CD14-positive monocyte (primary cell): ENCODE measurements around the gene KHDC4. TPM values are rescaled to one million over a fixed set of nuclear protein-coding genes. Genes with fewer than 3 reads are reported as not detected.

Experiments used
- DNase-seq, 3 donors: peaks; one replicate each; pipeline ENCODE4 v3.0.0-alpha.2; 2011 to 2022
- H2AFZ ChIP-seq: 2 replicates; pipeline ENCODE4 v1.6.0; 2012; ENCODE audit warnings: mild to moderate bottlenecking, low read depth, low read length, inconsistent platforms; ENCODE audit not compliant: insufficient read depth, poor library complexity, severe bottlenecking
- H3K27ac ChIP-seq, 2 donors: 1 replicate in 1 of 2; 2 replicates in 1 of 2; pipeline ENCODE4 v1.5.1; 2012 to 2013; ENCODE audit warnings: low read length in 2 of 2, control low read depth in 1 of 2, inconsistent platforms in 1 of 2, low read depth in 1 of 2, mild to moderate bottlenecking in 1 of 2
- H3K27me3 ChIP-seq, 2 donors: one replicate each; pipeline versions ENCODE4 v1.6.0 to v1.6.1; 2011 to 2013; ENCODE audit warnings: low read length in 2 of 2; ENCODE audit not compliant: control insufficient read depth in 2 of 2, insufficient read depth in 2 of 2
- H3K36me3 ChIP-seq, 2 donors: replicated peaks in 1 of 2; 1 replicate in 1 of 2; 2 replicates in 1 of 2; pipeline versions ENCODE4 v1.5.1 to v1.6.1; 2012 to 2013; ENCODE audit warnings: low read length in 2 of 2, control low read depth in 1 of 2, inconsistent platforms in 1 of 2, mild to moderate bottlenecking in 1 of 2; ENCODE audit not compliant: insufficient read depth in 2 of 2, control insufficient read depth in 1 of 2
- H3K4me1 ChIP-seq, 2 donors: 1 replicate in 1 of 2; 2 replicates in 1 of 2; pipeline versions ENCODE4 v1.5.1 to v1.6.1; 2012 to 2013; ENCODE audit warnings: low read length in 2 of 2, control low read depth in 1 of 2, inconsistent platforms in 1 of 2, mild to moderate bottlenecking in 1 of 2, moderate library complexity in 1 of 2; ENCODE audit not compliant: insufficient read depth in 2 of 2, control insufficient read depth in 1 of 2
- H3K4me2 ChIP-seq: replicated peaks from 2 replicates; pipeline ENCODE3; 2012; ENCODE audit warnings: low read length, moderate library complexity, mild to moderate bottlenecking; ENCODE audit not compliant: poor library complexity, severe bottlenecking; ENCODE audit errors: extremely low read depth
- H3K4me3 ChIP-seq, 3 experiments: fragments of 200-600 bp in 1 of 3; sonication (generic) in 1 of 3; replicated peaks in 1 of 3; 1 replicate in 2 of 3; 2 replicates in 1 of 3; pipeline ENCODE4 v1.5.1; 2011 to 2013; ENCODE audit warnings: low read length in 3 of 3, mild to moderate bottlenecking in 3 of 3, control low read depth in 2 of 3, low read depth in 2 of 3, inconsistent platforms in 1 of 3, moderate library complexity in 1 of 3
- H3K79me2 ChIP-seq: 2 replicates; pipeline ENCODE4 v1.6.0; 2012; ENCODE audit warnings: mild to moderate bottlenecking, control low read depth, inconsistent platforms, low read length, moderate library complexity; ENCODE audit not compliant: insufficient read depth
- H3K9ac ChIP-seq: 2 replicates; pipeline ENCODE4 v1.6.0; 2017; ENCODE audit warnings: low read length, mild to moderate bottlenecking; ENCODE audit not compliant: insufficient read depth, poor library complexity, severe bottlenecking
- H3K9me3 ChIP-seq, 2 donors: replicated peaks in 1 of 2; 1 replicate in 1 of 2; 2 replicates in 1 of 2; pipeline versions ENCODE4 v1.5.1 to v1.6.1; 2012 to 2013; ENCODE audit warnings: low read length in 2 of 2, control low read depth in 1 of 2; ENCODE audit not compliant: control insufficient read depth in 1 of 2, insufficient read depth in 1 of 2
- H4K20me1 ChIP-seq: 2 replicates; pipeline ENCODE4 v1.6.0; 2012; ENCODE audit warnings: mild to moderate bottlenecking, low read length, control low read depth, moderate library complexity; ENCODE audit not compliant: insufficient read depth
- H3K27ac Mint-ChIP-seq, 7 donors: one replicate each; pipeline ENCODE4 v1.8.0; 2020; ENCODE audit warnings: mild to moderate bottlenecking in 7 of 7, mixed read lengths in 7 of 7, moderate library complexity in 6 of 7, inconsistent platforms in 2 of 7
- H3K27me3 Mint-ChIP-seq, 3 donors: one replicate each; pipeline ENCODE4 v1.8.0; 2021 to 2022; ENCODE audit warnings: low read depth in 3 of 3, mild to moderate bottlenecking in 3 of 3, mixed read lengths in 3 of 3, moderate library complexity in 3 of 3, inconsistent platforms in 1 of 3
- H3K36me3 Mint-ChIP-seq, 2 donors: one replicate each; pipeline ENCODE4 v1.8.0; 2020; ENCODE audit warnings: mixed read lengths in 2 of 2, inconsistent platforms in 1 of 2, mild to moderate bottlenecking in 1 of 2
- H3K4me1 Mint-ChIP-seq: one replicate; pipeline ENCODE4 v1.8.0; 2020; ENCODE audit warnings: mild to moderate bottlenecking, mixed read lengths
- H3K4me3 Mint-ChIP-seq, 2 donors: one replicate each; pipeline ENCODE4 v1.8.0; 2020; ENCODE audit warnings: mild to moderate bottlenecking in 2 of 2, mixed read lengths in 2 of 2, moderate library complexity in 1 of 2
- H3K9me3 Mint-ChIP-seq, 7 donors: one replicate each; pipeline ENCODE4 v1.8.0; 2020 to 2022; ENCODE audit warnings: mixed read lengths in 7 of 7, mild to moderate bottlenecking in 6 of 7, moderate library complexity in 6 of 7, inconsistent platforms in 2 of 7
- WGBS: methylation state at CpG from one replicate; pipeline ENCODE4 v1.1.5; 2013; ENCODE audit warnings: missing lambda C conversion rate; ENCODE audit not compliant: insufficient coverage; 5-methylcytosine and 5-hydroxymethylcytosine counted together
- intact Hi-C, 2 donors: fragments of 100-400 bp; cut with micrococcal nuclease; formaldehyde crosslinking; loops; one replicate each; pipeline versions ENCODE4 v1.15.0 to v1.15.1; 2023
- polyA plus RNA-seq, 3 donors: library from polyadenylated mRNA; depleted of rRNA in 1 of 3; unstranded in 2 of 3; stranded (reverse) in 1 of 3; fragments of 300-500 nt in 2 of 3; fragments of >200 nt in 1 of 3; fragmentation: Illumina TruSeq in 2 of 3; gene quantifications; 1 replicate in 2 of 3; 2 replicates in 1 of 3; pipeline ENCODE4 v1.2.3, GENCODE V29; 2012 to 2021
- TF ChIP-seq, protein P1 (sequence below): fragments of 200-600 bp; IDR thresholded peaks from one replicate; pipeline ENCODE4 v1.8.0; 2022; ENCODE audit warnings: antibody characterized with exemption, mild to moderate bottlenecking

Gene KHDC4
- polyA plus RNA-seq, 3 donors, result 3.4 to 22.0 (median 3.5) TPM

DNA sequence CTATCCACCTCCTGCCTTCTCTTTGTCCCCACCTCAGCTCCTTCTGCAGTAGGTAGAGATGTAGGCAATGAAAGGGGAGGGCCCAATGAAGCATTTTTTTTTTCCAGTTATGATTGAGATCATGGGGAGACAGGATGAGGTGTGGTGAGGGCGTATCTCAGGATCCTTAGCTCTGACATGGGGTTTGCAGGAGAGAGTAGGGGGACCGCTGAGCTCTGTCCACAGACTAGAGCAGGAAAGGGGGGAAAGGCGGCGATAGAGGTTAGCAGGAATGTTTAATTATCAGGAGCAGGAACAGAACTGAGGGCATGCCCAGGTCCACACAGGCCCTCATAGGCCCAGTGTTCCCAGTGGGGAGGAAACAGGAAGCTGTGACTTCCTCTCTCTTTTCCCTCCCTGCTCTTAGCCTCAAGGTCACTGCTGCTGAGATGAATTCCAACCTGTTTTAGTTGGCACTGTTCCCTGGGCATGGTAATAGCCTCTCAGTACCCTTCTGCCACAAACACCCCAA is 6.3 kb upstream of the KHDC4 start:
- peaks cover 13 to 21% of the 10 kb centered on the region in 2 donors for H3K36me3 Mint-ChIP-seq
- H3K27me3 ChIP-seq, result no peaks in the 10 kb centered on the region
- no peaks in the 10 kb centered on the region for H3K9me3 ChIP-seq
- peaks cover 64 to 66% of the 10 kb centered on the region in 2 donors for H3K4me1 ChIP-seq
- peak in 2 of 3 donors; percentile 61 to 69 for DNase-seq
- peaks cover 9% of the 10 kb centered on the region for H3K79me2 ChIP-seq
- H3K4me2 ChIP-seq, result peak overlapping the region; percentile 59
- H3K4me3 ChIP-seq, result peak overlapping the region in 1 of 3 experiments; percentile 45
- H4K20me1 ChIP-seq, result peaks cover 6% of the 10 kb centered on the region
- peak overlapping the region; percentile 54 to 66 for H3K27ac ChIP-seq
- no peak overlapping the region for H2AFZ ChIP-seq
- TF ChIP-seq, protein P1, sequence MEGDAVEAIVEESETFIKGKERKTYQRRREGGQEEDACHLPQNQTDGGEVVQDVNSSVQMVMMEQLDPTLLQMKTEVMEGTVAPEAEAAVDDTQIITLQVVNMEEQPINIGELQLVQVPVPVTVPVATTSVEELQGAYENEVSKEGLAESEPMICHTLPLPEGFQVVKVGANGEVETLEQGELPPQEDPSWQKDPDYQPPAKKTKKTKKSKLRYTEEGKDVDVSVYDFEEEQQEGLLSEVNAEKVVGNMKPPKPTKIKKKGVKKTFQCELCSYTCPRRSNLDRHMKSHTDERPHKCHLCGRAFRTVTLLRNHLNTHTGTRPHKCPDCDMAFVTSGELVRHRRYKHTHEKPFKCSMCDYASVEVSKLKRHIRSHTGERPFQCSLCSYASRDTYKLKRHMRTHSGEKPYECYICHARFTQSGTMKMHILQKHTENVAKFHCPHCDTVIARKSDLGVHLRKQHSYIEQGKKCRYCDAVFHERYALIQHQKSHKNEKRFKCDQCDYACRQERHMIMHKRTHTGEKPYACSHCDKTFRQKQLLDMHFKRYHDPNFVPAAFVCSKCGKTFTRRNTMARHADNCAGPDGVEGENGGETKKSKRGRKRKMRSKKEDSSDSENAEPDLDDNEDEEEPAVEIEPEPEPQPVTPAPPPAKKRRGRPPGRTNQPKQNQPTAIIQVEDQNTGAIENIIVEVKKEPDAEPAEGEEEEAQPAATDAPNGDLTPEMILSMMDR, result no peak
- WGBS, result 63% methylated on average over 1 of the region's 4 CpGs
- H3K27ac Mint-ChIP-seq, result peak overlapping the region; percentile 72 to 91 (median 83)
- peak overlapping the region; percentile 37 to 64 for H3K4me3 Mint-ChIP-seq
- intact Hi-C loops, result no loop called here
- peaks cover 0 to 2% (median 0%) of the 10 kb centered on the region in 3 donors for H3K27me3 Mint-ChIP-seq
- peaks cover 0 to 3% (median 0%) of the 10 kb centered on the region in 7 donors for H3K9me3 Mint-ChIP-seq
- no peak overlapping the region for H3K9ac ChIP-seq
- H3K4me1 Mint-ChIP-seq, result peaks cover 65% of the 10 kb centered on the region
- H3K36me3 ChIP-seq, result no peaks in the 10 kb centered on the region

GRCh38 chr1:155938220-155938627 is 4.0 kb upstream of the KHDC4 start:
- TF ChIP-seq, protein P1, result peak; percentile 67
- no peak overlapping the region for H3K9ac ChIP-seq

More at GRCh38 chr1:155938220-155938627, 4.0 kb upstream of the KHDC4 start:
- Histone ChIP-seq H3K9me3 (no peaks in the 10 kb centered on the region), H3K36me3 (no peaks in the 10 kb centered on the region), H3K4me1 (peaks cover 52 to 59% of the 10 kb centered on the region in 2 donors), H3K27me3 (no peaks in the 10 kb centered on the region), H3K4me2 (no peak overlapping the region), H4K20me1 (peaks cover 3% of the 10 kb centered on the region), H3K79me2 (peaks cover 10% of the 10 kb centered on the region), H3K27ac (no peak overlapping the region), H2AFZ (no peak overlapping the region), H3K4me3 (no peak overlapping the region)
- peak; percentile 51 to 66 (median 60) for DNase-seq
- Mint-ChIP-seq H3K9me3 (peaks cover 0 to 2% (median 0%) of the 10 kb centered on the region in 7 donors), H3K4me3 (no peak overlapping the region), H3K4me1 (peaks cover 45% of the 10 kb centered on the region), H3K27me3 (peaks cover 0 to 2% (median 0%) of the 10 kb centered on the region in 3 donors), H3K27ac (no peak overlapping the region), H3K36me3 (peaks cover 5 to 6% of the 10 kb centered on the region in 2 donors)
- WGBS, result no CpG with 5 or more reads among the region's 1 CpG
- intact Hi-C loops, result loop anchor here in 1 of 2 donors (2.0 kb wide), 1 partner anchor 51 kb away; no protein-coding TSS in a partner anchor
